ENCODE data around the gene ZNF548.

ZNF548 gene

DNA sequence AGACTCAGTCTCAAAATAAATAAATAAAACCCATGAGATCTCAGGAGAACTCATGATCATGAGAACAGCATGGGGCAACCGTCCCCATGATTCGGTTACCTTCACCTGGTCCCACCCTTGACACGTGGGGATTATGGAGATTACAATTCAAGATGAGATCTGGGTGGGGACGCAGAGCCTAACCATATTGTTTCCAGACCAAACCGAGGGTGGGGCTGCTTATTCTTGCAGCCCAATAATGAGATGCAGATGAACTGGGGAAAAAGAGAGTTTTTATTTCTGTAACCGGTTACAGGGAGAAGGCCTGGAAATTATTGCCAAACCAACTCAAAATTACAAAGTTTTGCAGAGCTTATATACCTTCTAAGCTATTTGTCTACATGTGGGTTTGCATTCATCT lies 13.5 kb upstream of the ZNF548 start:
- no peak for DNase-seq (ENCODE audit: low read depth)
- TF ChIP-seq, protein P1, sequence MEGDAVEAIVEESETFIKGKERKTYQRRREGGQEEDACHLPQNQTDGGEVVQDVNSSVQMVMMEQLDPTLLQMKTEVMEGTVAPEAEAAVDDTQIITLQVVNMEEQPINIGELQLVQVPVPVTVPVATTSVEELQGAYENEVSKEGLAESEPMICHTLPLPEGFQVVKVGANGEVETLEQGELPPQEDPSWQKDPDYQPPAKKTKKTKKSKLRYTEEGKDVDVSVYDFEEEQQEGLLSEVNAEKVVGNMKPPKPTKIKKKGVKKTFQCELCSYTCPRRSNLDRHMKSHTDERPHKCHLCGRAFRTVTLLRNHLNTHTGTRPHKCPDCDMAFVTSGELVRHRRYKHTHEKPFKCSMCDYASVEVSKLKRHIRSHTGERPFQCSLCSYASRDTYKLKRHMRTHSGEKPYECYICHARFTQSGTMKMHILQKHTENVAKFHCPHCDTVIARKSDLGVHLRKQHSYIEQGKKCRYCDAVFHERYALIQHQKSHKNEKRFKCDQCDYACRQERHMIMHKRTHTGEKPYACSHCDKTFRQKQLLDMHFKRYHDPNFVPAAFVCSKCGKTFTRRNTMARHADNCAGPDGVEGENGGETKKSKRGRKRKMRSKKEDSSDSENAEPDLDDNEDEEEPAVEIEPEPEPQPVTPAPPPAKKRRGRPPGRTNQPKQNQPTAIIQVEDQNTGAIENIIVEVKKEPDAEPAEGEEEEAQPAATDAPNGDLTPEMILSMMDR (IDR thresholded peaks at IDR 0.05; ENCODE audit: low read depth, low read length, missing control alignments), result no peak
- H3K4me3 ChIP-seq (ENCODE audit: low read depth, low read length), result no peak overlapping the region

- TF ChIP-seq, protein P1 (IDR thresholded peaks at IDR 0.05; ENCODE audit: low read depth, low read length, missing control alignments), result no peak
- no peak overlapping the region for H3K4me3 ChIP-seq (ENCODE audit: low read depth, low read length)
Measured at GRCh38 chr19:57377498-57378146, 12.0 kb upstream of the ZNF548 start.

GRCh38 chr19:57380923-57381322 lies 8.7 kb upstream of the ZNF548 start:
- no peak for DNase-seq (ENCODE audit: low read depth)
- H3K4me3 ChIP-seq (ENCODE audit: low read depth, low read length), result no peak overlapping the region
- TF ChIP-seq, protein P1 (IDR thresholded peaks at IDR 0.05; ENCODE audit: low read depth, low read length, missing control alignments), result no peak

More at GRCh38 chr19:57377498-57378146, 12.0 kb upstream of the ZNF548 start:
- no peak for DNase-seq (ENCODE audit: low read depth)

DNA sequence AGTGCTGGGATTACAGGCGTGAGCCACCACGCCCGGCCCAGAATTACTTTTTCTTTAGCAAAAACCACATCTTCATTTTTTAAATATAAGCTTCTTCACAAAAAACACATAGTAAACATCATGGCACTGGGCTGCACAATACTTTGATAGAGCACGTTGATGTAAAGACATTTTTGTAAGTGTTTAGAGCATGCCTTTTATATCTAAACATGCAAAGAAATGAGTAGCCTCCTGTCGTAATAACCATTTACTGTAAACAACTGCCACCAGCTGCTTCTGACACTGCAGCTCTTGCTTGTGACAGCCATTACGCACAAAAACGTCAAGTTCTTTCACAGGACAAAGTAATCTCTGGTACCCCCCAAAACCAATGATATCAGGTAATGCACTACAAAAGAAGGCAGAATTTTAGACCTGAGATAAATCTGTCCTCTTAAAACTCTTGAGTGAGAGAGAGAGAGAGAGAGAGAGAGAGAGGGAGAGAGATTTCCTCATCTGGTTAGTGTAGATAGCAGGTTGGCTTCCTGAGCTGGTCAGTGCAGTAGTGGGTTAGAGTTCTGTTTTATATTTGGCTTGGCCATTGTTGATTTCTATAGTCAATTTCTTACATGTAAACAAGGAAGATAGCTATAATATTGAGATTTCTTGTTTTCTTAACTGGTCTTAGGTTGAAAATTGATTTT lies 6.7 kb upstream of the ZNF548 start:
- TF ChIP-seq, protein P1 (IDR thresholded peaks at IDR 0.05; ENCODE audit: low read depth, low read length, missing control alignments), result no peak
- no peak overlapping the region for H3K4me3 ChIP-seq (ENCODE audit: low read depth, low read length)
- DNase-seq (ENCODE audit: low read depth), result no peak

DNA sequence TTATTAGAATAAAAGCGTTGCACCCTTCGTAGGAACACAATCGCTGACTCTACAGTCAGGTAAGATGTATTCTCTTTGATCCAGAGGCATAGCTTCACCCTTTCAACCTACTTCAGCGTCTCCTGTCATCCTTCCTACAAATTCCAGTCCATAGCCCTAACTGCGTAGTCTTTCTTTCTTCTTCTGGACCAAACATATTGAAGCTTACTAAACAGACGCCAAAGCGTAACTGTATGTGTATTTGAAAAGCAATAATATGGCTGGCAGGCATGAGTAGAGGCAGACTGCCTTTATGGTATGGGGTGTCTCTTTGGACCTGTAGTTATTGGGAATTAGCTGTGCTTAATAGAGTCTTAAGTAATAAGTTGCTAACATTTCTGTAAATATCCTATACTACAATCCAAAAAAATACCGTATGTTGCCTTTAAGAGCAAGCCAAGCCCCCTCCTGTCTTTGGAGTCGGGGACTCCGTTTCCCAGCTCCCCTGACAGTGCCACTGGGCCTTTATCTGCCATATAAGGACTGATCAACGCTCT lies 392 bp upstream of the ZNF548 start:
- TF ChIP-seq, protein P1 (IDR thresholded peaks at IDR 0.05; ENCODE audit: low read depth, low read length, missing control alignments), result no peak
- H3K4me3 ChIP-seq (ENCODE audit: low read depth, low read length), result peak overlapping the region; percentile 70
- DNase-seq (ENCODE audit: low read depth), result no peak

- TF ChIP-seq, protein P1 (IDR thresholded peaks at IDR 0.05; ENCODE audit: low read depth, low read length, missing control alignments), result no peak
- H3K4me3 ChIP-seq (ENCODE audit: low read depth, low read length), result no peak overlapping the region
- no peak for DNase-seq (ENCODE audit: low read depth)
Measured at GRCh38 chr19:57395710-57396109, 6.1 kb downstream of the ZNF548 start.

Data from GM12864 (cell line).